Lung (tissue), 12 donors: ENCODE results near the gene SRXN1. TPM values are rescaled to one million over a fixed set of nuclear protein-coding genes. Genes with fewer than 3 reads are reported as not detected.

Source experiments
- ATAC-seq: fragments of 200-7000 bp; cut with Tn5 transposase; one replicate; pipeline ENCODE4 v1.9.1; 2020; ENCODE audit warnings: moderate number of reproducible peaks; ENCODE audit not compliant: insufficient read depth, low FRiP score
- DNase-seq, 3 donors: peaks; one replicate each; pipeline ENCODE4 v3.0.0-alpha.2; 2013 to 2017
- H3K27ac ChIP-seq, 2 donors: one replicate each; pipeline ENCODE4 v1.5.1; 2013; ENCODE audit warnings: mild to moderate bottlenecking in 2 of 2, moderate library complexity in 2 of 2, control low read depth in 1 of 2, inconsistent platforms in 1 of 2, low read depth in 1 of 2, low read length in 1 of 2
- H3K27me3 ChIP-seq, 3 donors: one replicate each; pipeline ENCODE4 v1.5.1; 2013; ENCODE audit warnings: low read length in 2 of 3; ENCODE audit not compliant: control insufficient read depth in 3 of 3, insufficient read depth in 3 of 3
- H3K36me3 ChIP-seq, 4 donors: one replicate each; pipeline ENCODE4 v1.5.1; 2013; ENCODE audit warnings: low read length in 4 of 4, mild to moderate bottlenecking in 1 of 4, moderate library complexity in 1 of 4; ENCODE audit not compliant: control insufficient read depth in 4 of 4, insufficient read depth in 4 of 4
- H3K4me1 ChIP-seq, 5 donors: one replicate each; pipeline ENCODE4 v1.5.1; 2013; ENCODE audit warnings: low read length in 5 of 5, mild to moderate bottlenecking in 2 of 5, moderate library complexity in 1 of 5; ENCODE audit not compliant: control insufficient read depth in 5 of 5, insufficient read depth in 5 of 5
- H3K4me3 ChIP-seq: one replicate; pipeline ENCODE4 v1.5.1; 2013; ENCODE audit warnings: mild to moderate bottlenecking, control low read depth, moderate library complexity
- H3K9ac ChIP-seq, 2 donors: one replicate each; pipeline ENCODE4 v1.5.1; 2013; ENCODE audit warnings: low read length in 2 of 2, control low read depth in 1 of 2; ENCODE audit not compliant: insufficient read depth in 1 of 2
- H3K9me3 ChIP-seq, 4 donors: one replicate each; pipeline ENCODE4 v1.5.1; 2013; ENCODE audit warnings: low read length in 3 of 4, mild to moderate bottlenecking in 1 of 4, moderate library complexity in 1 of 4; ENCODE audit not compliant: control insufficient read depth in 4 of 4, insufficient read depth in 3 of 4
- CTCF ChIP-seq: IDR thresholded peaks from 2 replicates; pipeline ENCODE4 v1.5.1; 2012; ENCODE audit warnings: mild to moderate bottlenecking; ENCODE audit errors: control extremely low read depth, extremely low read depth
- WGBS, 2 donors: extraction: QIAGEN DNeasy Blood & Tissue Kit; methylation state at CpG; one replicate each; pipeline ENCODE4 v1.1.7; 2013; 5-methylcytosine and 5-hydroxymethylcytosine counted together
- polyA plus RNA-seq, 2 donors: library from polyadenylated mRNA; stranded (reverse); fragments of 200-250 nt; gene quantifications; one replicate each; pipeline ENCODE4 v1.2.1, GENCODE V29; 2013
- total RNA-seq, 2 donors: library from RNA; depleted of rRNA in 1 of 2; stranded (reverse); fragments of >200 nt in 1 of 2; gene quantifications; one replicate each; pipeline ENCODE4 v1.2.1, GENCODE V29; 2014 to 2021
- donor health status: control.
- donor health status: control.
- donor health status: Bipolar disorder and iron deficiency.
- donor health status: healthy.
- donor health status: DM: yes; HTN: yes; CAD: no.

Gene SRXN1
- total and polyA plus RNA-seq, 4 donors, result 6.1 to 47.4 (median 25.3) TPM

GRCh38 chr20:611843-612185, 41.2 kb downstream of the SRXN1 start:
- H3K9me3 ChIP-seq, result no peaks in the 10 kb centered on the region
- H3K4me1 ChIP-seq, result peaks cover 0 to 10% (median 0%) of the 10 kb centered on the region in 5 donors
- H3K9ac ChIP-seq, result no peak overlapping the region
- DNase-seq (peak; percentile 23 to 63 (median 43)), ATAC-seq (no peak)
- H3K27me3 ChIP-seq, result peaks cover 0 to 56% (median 33%) of the 10 kb centered on the region in 3 donors
- no peak for TF ChIP-seq CTCF
- H3K4me3 ChIP-seq, result no peak overlapping the region
- no peaks in the 10 kb centered on the region for H3K36me3 ChIP-seq
- 6 to 13% methylated on average over 8 of the region's 8 CpGs for WGBS, 2 donors
- peak overlapping the region; percentile 5 to 21 for H3K27ac ChIP-seq

- TF ChIP-seq CTCF, result no peak
- 24 to 27% methylated on average over 24 of the region's 24 CpGs for WGBS, 2 donors
- H3K4me1 ChIP-seq, result peaks cover 0 to 10% (median 0%) of the 10 kb centered on the region in 5 donors
- no peaks in the 10 kb centered on the region for H3K9me3 ChIP-seq
- peak overlapping the region; percentile 5 to 21 for H3K27ac ChIP-seq
- no peak for ATAC-seq
- H3K4me3 ChIP-seq, result no peak overlapping the region
- DNase-seq, result no peak
- H3K36me3 ChIP-seq, result no peaks in the 10 kb centered on the region
- peaks cover 0 to 56% (median 33%) of the 10 kb centered on the region in 3 donors for H3K27me3 ChIP-seq
- H3K9ac ChIP-seq, result no peak overlapping the region
These were observed 41.8 kb downstream of the SRXN1 start for GRCh38 chr20:611047-611842.

GRCh38 chr20:610130-611046, 42.6 kb downstream of the SRXN1 start, which contains the start of gene TCF15:
TSS of gene TCF15 (minus strand) at chr20:610309. CDS start at chr20:610237, 72 bp downstream.
- H3K4me3 ChIP-seq, result peak within 1 kb of the TSS; percentile 19

More at GRCh38 chr20:610130-611046, 42.6 kb downstream of the SRXN1 start, which contains the start of gene TCF15:
- WGBS, 2 donors, result 8% methylated on average over 60 to 84 of the region's 84 CpGs
- H3K9me3 ChIP-seq, result no peaks in the 10 kb centered on the region
- no peaks in the 10 kb centered on the region for H3K36me3 ChIP-seq
- no peak within 1 kb of the TSS for H3K9ac ChIP-seq
- peaks cover 0 to 56% (median 33%) of the 10 kb centered on the region in 3 donors for H3K27me3 ChIP-seq
- TF ChIP-seq CTCF, result no peak
- H3K4me1 ChIP-seq, result peaks cover 0 to 10% (median 0%) of the 10 kb centered on the region in 5 donors
- H3K27ac ChIP-seq, result peak within 1 kb of the TSS; percentile 21 to 76
- DNase-seq (peak; percentile 39 to 60 (median 42)), ATAC-seq (no peak)
